ENCODE results near the gene OSBPL1A. TPM values are rescaled to one million over a fixed set of nuclear protein-coding genes. Genes with fewer than 3 reads are reported as not detected.

OSBPL1A gene
- total RNA-seq, 4 donors from 2014 or later, result 10.0 to 30.9 (median 15.1) TPM

GRCh38 chr18:24315170-24315569 lies 82.5 kb downstream of the OSBPL1A start:
- no peak overlapping the region for H3K4me3 ChIP-seq
- 91 to 100% methylated on average over 1 of the region's 1 CpG for WGBS, 2 donors
- DNase-seq, result no peak
- no peaks in the 10 kb centered on the region for H3K9me3 ChIP-seq
- H3K27ac ChIP-seq, result no peak overlapping the region
- peaks cover 0 to 17% (median 0%) of the 10 kb centered on the region in 3 donors for H3K36me3 ChIP-seq
- TF ChIP-seq CTCF (IDR thresholded peaks at IDR 0.05) (no peak), POLR2A (IDR thresholded peaks at IDR 0.05) (no peak)
- no peaks in the 10 kb centered on the region for H3K4me1 ChIP-seq
- H3K27me3 ChIP-seq, result no peaks in the 10 kb centered on the region
- intact Hi-C loops (cut with DNase I), result no loop called here

- intact Hi-C loops (cut with DNase I), result no loop called here
- Histone ChIP-seq H3K4me1 (no peaks in the 10 kb centered on the region), H3K27me3 (no peaks in the 10 kb centered on the region), H3K36me3 (peaks cover 0 to 17% (median 0%) of the 10 kb centered on the region in 3 donors), H3K4me3 (no peak overlapping the region), H3K9me3 (no peaks in the 10 kb centered on the region), H3K27ac (no peak overlapping the region)
- DNase-seq, result no peak
- 81 to 94% methylated on average over 2 of the region's 2 CpGs for WGBS, 2 donors
- TF ChIP-seq POLR2A (IDR thresholded peaks at IDR 0.05) (no peak), CTCF (IDR thresholded peaks at IDR 0.05) (no peak)
Observed at GRCh38 chr18:24306201-24306600, 91.4 kb downstream of the OSBPL1A start.

GRCh38 chr18:24300703-24301102 lies 96.9 kb downstream of the OSBPL1A start:
- H3K4me3 ChIP-seq, result no peak overlapping the region
- no peaks in the 10 kb centered on the region for H3K27me3 ChIP-seq
- intact Hi-C loops (cut with DNase I), result no loop called here
- peaks cover 0 to 15% (median 0%) of the 10 kb centered on the region in 3 donors for H3K36me3 ChIP-seq
- TF ChIP-seq POLR2A (IDR thresholded peaks at IDR 0.05) (no peak), CTCF (IDR thresholded peaks at IDR 0.05) (no peak)
- DNase-seq, result no peak
- H3K27ac ChIP-seq, result no peak overlapping the region
- 82 to 87% methylated on average over 3 of the region's 3 CpGs for WGBS, 2 donors
- H3K4me1 ChIP-seq, result no peaks in the 10 kb centered on the region
- no peaks in the 10 kb centered on the region for H3K9me3 ChIP-seq

- Histone ChIP-seq H3K9me3 (no peaks in the 10 kb centered on the region), H3K27me3 (no peaks in the 10 kb centered on the region), H3K27ac (no peak overlapping the region), H3K4me3 (no peak overlapping the region), H3K36me3 (no peaks in the 10 kb centered on the region), H3K4me1 (no peaks in the 10 kb centered on the region)
- intact Hi-C loops (cut with DNase I), result loop anchor here (10.0 kb wide), 1 partner anchor 111 kb away; no protein-coding TSS in a partner anchor
- no peak for DNase-seq
- TF ChIP-seq POLR2A (IDR thresholded peaks at IDR 0.05) (no peak), CTCF (IDR thresholded peaks at IDR 0.05) (no peak)
- 87 to 90% methylated on average over 3 of the region's 3 CpGs for WGBS, 2 donors
Observed at GRCh38 chr18:24296276-24296675, 101.3 kb downstream of the OSBPL1A start.

- no peak overlapping the region for H3K4me3 ChIP-seq
- intact Hi-C loops (cut with DNase I), result loop anchor here (10.0 kb wide), 1 partner anchor 108 kb away; no protein-coding TSS in a partner anchor
- no peaks in the 10 kb centered on the region for H3K27me3 ChIP-seq
- no peak for DNase-seq
- no peaks in the 10 kb centered on the region for H3K9me3 ChIP-seq
- 87% methylated on average over 6 to 12 of the region's 12 CpGs for WGBS, 2 donors
- no peak overlapping the region for H3K27ac ChIP-seq
- TF ChIP-seq CTCF (IDR thresholded peaks at IDR 0.05) (no peak), POLR2A (IDR thresholded peaks at IDR 0.05) (no peak)
- H3K4me1 ChIP-seq, result no peaks in the 10 kb centered on the region
- no peaks in the 10 kb centered on the region for H3K36me3 ChIP-seq
Observed at GRCh38 chr18:24293254-24293653, 104.4 kb downstream of the OSBPL1A start.

Data from esophagus squamous epithelium (tissue), 5 donors.